NCI-H1105 (cell line): Measurements from ENCODE around the gene CAMK1D.
"Not testable (repeated sequence)": the region's sequence is repeated elsewhere in the genome, so short reads cannot be mapped to it uniquely, and the experiment has no call there.

Experiments used
- DNase-seq: peaks from one replicate; lab custom pipeline; 2025; lab: John Stamatoyannopoulos, UW

CAMK1D gene

DNA sequence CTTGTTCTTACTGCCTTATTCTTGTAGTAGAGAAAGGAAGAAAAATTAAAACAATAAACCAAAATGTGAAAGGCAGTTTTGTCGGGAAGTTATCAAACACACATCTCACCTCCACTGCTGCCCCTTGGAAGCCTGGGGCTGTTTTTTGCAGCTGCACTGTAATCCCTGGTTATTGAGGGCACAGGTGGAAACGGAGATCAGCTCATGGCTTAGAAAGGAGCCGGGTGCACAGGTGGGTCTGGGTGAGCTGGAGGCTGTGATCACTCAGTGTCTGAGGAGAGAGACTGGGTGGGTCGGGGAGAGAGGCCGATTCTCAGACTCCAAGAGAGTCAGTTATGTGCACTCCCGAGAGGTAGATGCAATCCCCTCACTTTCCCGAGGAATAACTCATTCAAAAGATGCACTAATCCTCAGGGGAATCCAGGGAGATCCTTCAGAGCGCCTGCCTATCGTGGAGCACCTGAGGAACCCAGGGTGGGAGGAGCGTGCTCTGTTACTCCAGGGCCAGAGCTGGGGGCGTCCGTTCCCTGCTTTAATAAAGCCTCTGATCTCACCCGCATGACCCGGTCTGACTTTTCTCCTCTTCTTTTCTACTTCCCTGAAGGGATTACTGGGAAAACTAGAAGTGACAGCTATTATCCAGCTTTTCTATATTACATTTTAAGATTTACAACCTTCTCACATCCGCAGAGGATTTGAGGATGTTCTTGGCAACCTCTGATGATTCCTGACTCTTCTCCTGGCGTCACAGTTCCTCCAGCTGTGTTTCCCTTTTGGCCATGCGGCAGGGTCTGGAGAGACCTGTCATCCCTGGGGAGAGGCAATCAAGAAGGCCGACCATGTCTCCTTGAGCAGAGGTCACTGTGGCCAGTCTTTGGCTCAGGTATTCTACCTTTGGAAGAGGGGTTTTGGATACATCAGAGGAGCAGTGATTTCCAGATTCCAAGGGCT, 82.1 kb downstream of the CAMK1D start:
- DNase-seq, result no peak

DNA sequence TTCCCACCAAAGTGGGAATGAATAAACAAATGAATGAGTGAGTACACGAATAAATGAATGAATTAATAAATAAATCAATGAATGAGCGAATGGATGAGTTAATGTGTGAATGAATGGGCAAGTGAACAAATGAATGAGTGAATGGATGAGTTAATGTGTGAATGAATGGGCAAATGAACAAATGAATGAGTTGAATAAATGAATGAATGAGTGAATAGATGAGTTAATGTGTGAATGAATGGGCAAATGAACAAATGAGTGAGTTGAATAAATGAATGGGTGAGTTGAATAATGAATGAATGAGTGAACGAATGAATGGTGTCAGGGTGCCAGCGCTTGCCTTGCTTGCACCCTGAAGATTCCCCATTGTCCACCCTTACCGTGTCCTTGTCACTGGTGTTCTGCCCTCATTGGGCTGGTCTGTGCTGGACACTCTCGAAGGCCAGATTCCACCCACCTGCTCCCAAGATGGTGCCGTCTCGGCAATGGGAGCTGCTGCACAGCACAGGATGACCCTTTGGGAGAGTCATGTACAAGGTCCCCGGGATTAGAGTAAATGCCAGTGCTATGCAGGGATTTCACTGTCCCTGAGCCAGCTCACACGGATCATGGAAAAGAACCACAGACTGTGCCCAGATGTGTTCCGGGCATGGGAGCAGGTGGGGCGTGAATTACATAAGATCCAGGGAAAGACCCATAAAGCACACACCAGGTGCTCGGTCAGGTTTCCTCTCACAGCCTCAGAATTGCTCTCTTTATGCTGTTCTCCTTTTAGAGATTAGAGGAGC, 83.2 kb downstream of the CAMK1D start:
- no peak for DNase-seq

DNA sequence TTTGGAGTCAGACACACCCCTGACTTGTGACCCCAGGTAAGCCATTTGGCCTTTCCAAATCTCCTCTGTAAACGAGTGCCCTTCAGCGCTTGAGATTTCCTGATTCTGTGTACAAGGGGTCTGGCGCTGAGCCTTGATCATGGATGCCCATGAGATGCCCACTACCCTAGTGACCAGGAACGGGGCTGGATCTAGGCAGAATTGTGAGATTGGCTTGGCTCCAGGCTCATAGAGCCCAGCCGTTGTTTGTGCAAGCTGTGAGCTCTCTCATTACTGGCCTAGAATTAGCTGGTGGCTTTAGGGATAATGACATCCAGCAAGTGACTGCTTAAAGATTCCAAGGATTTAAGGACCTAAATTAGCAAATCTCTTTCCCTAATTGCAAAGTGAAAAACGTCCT, 84.9 kb downstream of the CAMK1D start:
- DNase-seq, result peak; percentile 3

DNA sequence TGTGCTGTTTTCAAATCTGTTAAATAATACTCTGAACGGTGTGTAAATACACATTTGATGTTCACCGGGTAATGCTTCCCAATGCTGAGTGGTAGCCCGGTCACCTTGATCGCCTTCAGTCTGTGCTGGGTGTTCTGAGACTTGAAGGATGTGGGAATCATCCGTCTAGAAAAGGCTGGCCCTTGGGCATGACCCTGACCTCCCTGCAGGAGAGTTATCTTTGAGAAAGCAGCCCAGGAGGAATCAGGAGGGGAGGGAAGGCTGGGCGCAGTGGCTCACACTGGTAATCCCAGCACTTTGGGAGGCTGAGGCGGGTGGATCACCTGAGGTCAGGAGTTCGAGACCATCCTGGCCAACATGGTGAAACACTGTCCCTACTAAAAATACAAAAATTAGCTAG, 85.3 kb downstream of the CAMK1D start:
- DNase-seq, result not testable (repeated sequence)

DNA sequence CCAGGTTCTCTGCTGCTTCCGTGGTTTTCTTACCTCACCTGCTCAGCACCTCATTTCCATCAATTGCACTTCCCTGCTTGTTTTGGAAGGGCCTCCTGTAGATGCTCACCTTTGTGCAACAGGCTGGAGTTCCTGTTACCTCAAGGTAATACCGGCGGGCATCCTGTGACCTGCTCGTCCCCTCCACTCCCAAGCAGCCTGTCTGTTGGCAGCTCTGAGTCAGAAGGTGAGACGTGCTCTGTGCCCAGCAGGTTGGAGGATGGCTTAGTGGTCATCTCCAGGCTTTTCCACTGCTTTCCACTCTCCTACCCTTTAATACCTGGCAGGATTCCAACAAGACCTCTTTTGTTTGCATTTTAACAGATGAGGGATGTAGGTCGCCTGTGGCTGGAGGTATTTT, 86.0 kb downstream of the CAMK1D start:
- DNase-seq, result no peak

DNA sequence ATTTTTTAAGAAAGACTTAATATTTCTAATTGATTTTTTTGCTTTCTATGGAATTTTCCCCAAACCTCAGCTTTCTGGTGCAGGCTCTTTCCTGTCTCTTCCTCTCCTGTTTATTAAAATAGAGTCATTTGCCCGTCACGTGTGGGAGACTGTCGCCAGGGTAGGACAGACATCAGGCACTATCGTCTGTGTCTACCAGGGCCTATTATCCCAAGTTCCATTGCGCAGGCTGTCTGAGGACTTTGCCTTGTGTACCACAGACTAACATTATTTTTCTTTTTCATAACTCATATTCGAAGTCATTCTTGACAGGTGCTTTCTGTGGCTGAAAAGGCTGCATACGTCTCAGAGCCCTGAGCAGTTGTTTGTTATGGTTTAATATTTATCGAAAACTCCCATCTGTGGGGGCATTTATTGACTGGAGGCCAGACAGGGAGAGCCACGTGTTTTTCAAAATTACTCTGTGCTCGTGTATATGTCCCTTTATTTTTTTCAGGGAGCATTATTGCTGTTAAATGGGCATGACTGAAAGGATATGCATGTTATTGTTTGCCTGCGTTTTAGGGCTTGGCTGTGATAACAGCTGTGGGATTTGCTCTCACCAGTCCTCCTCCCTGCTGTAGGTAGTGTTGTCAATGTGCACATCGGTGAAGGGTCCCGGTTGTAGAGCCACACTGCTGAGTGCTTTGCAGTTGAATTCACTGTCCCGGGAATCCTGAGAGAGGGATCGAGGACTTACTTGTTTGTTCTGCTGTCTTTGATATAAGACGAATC, 89.8 kb downstream of the CAMK1D start:
- no peak for DNase-seq

DNA sequence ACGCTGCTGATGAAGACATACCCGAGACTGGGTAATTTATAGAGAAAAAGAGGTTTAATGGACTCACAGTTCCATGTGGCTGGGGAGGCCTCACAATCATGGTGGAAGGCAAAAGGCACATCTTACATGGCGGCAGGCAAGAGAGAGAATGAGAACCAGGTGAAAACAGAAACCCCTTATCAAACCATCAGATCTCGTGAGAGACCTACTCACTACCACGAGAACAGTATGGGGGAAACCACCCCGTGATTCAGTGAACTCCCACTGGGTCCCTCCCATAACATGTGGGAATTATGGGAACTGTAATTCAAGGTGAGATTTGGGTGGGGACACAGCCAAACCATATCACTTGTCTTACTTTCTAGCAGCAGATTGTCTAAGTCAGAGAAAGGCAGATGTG, 90.4 kb downstream of the CAMK1D start:
- DNase-seq, result not testable (repeated sequence)

DNA sequence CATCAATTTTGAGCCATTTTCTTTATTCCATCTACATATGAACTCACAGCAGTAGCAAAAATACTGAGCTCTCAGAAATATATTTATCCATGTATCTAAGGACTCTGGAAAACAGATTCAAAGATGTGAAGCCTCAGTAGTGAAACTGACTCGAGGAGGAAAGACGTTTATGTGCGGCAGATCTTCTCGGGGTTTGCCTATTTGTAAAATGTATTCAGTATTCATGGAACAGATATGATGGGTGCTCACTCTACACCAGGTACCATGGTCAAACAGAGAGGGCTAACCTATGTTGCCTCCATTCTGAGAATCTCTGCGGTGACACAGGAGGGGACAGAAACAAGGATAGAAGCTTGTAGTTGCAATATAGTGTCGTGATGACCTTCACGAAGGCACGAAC, 93.7 kb downstream of the CAMK1D start:
- no peak for DNase-seq

DNA sequence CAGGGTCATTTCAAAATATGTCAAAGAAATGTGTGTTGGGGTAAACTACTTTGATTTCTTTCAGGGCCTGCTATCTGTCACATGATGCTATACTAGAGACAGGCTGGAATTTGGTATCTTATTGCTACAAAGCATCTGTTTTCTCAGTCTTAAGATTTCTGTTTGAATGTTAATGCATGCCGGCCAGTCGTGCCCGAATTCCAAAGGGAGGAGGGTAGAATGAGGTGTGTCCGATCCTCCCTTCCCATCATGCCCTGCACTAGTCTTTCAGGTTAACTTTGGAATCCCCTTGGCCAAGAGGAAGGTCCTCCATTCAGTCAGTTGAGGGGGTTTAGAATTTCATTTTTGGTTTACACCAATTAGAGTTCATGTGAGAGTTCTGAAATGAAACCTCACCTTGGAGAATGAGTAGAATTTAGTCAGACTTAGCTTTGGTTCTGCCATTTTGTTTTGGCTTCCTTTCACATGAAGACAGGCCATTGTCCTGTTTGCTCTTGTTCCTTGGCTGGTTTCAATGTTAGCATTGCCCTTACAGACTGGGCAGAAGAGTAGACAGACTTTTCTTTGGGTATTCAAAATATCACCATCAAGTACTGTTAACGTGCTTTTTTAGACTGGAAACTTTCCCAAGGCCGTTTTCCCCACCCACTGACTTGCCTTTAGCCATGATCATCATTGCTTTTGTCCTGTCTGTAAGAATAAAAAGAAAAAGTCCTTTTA, 95.8 kb downstream of the CAMK1D start:
- DNase-seq, result no peak

DNA sequence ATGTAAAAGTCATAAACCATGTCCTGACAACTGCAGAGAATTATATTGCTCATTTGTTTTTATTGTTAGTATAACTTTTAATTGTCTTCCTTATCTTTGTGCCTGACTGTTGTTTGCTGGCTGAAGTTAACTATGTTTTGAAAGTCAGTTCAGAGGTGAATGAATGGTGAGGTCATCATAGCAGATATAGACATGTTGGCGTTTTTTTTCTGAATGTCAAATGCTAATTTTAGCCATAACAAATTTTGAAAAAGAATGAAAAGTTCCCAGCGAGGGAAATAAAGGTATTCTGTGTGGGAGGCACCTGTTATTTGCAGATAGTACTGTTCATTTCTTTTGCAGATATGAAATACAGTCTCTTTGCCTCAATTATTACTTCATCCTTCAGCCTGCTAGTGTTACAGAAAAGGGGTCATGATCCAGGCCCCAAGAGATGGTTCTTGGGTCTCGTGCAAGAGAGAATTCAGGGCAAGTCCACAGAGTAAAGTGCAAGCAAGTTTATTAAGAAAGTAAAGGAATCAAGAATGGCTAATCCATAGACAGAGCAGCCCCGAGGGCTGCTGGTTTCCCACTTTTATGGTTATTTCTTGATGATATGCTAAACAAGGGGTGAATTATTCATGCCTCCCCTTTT, 96.5 kb downstream of the CAMK1D start:
- no peak for DNase-seq

DNA sequence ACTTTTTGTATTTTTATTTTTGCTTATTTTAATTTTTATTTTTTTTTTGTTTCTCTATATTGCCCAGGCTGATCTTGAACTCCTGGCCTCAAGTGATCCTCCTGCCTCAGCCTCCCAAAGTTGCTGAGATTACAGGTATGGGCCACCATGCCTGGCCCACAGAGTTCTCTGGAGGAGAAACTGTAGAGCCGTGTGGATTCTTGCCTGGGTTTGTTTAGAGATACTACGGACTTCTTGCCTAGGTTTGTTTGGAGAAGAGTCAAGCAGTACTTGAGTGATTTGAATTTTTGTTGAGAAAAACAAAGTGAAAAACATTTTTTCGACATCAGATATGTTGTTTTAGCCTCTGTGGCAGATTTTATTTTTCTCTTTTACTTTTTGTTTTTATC, 99.0 kb downstream of the CAMK1D start:
- DNase-seq, result no peak

DNA sequence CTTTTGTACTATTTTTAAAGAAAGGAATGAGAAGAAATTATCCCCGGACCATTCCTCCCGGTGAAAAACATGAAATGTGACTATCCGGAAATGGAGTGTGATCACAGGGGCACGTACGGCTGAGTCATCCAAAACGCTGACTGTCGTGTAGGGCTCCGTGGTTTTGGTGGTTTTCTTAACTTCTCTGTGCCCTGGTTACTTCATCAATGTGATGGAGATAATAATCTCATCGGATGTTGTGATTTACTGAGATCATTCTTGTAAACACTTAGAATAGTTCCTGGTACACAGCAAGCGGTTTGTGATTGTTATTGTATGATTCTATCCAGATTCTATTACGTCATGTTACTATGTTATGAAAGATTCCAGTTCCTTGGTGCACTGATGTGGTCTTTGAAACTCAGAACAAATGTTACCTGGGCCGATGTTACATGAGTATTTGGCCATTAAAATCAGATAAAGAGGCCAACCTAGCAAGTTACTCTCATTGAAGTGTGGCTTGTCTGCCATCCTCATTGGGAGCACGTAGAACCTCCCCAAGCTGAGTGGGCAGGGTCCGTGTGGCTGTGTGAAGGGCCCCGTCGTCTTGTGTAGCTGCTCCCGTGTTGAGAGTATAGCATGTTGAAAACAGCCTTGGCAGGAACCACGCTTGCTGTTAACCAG, 99.5 kb downstream of the CAMK1D start:
- no peak for DNase-seq

DNA sequence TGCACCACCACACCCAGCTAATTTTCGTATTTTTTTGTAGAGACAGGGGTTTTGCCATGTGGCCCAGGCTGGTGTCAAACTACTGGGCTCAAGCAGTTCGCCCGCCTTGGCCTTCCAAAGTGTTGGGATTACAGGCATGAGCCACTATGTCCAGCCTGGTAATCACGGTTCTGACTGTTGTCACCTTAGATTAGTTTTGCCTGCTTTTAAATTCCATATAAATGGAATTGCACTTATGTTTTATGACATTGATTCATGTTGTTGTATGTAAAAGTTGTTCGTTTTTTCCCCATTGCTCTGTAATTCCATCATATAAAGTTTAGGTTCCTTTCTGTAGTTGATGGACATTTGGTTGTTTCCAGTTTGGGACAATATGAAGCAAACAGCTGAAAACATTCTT, 106.0 kb downstream of the CAMK1D start:
- DNase-seq, result no peak

DNA sequence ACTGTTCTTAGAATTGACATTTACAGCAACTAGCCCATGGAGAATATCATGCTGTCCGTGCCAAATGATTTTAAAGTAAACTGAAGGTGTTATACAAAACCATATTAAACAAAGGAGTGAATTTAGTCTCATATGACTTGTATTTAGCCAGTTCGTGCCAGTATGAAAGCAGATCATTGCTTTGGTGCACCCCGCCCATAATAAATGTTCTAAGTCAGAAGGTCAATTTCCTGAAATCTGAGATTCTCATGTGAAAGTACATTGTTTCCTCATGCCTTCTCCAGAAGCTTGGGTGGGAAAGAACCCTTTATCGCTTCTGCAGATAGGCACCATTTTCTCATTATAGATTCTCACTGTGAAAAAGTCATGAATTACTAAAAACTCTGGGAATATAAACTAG, 106.4 kb downstream of the CAMK1D start:
- no peak for DNase-seq

DNA sequence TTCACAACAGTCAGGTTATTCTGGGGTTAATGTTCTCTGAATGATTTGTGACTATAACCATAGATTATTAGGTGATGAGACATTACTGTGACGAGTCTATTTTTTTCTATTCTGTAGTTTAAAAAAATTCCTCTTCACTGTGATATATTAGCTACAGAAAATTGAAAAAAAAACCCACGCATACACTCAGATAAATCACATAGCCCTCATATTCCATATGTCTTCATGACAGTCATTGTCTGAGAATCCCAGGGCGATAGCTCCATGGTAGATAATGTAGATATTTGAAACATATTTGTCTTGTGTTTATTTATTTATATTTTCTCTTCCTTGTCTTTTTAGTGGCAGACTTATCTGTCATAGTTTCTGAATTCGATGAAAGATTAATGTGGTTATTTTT, 110.0 kb downstream of the CAMK1D start:
- DNase-seq, result no peak

DNA sequence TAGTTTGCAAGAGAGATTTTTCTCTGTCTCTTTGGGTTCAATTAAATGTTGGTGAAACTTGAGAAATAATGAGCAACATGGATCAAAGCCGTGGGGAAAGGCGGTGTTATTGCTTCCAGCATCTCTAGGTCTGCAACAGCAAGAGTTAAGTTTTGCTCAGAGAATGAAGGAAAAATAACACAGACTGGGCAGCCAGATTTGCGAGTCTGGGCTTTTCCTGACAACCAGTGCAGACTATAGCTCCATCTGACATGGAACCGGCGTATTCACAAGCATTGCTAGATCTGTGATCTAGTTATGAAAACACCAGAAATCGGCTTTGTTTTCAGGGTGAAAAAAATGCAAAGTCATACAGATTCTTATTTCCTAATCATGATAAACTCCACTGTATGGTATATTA, 110.4 kb downstream of the CAMK1D start:
- DNase-seq, result no peak

DNA sequence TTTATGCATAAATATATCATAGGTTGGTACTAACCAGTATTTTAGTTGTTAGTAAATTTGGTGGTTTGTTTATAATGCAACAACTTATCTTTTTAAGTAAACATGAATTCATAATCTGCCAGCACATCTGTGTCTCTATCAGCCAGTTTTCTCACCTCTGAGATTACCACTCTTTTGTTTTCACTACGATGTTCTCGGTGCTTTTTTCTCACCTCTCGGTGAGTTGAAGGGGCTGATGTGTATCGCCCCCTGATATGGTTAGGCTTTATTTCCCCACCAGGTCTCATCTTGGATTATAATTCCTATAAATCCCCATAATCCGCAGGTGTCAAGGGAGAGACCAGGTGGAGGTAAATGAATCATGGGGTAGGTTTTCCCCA, 114.1 kb downstream of the CAMK1D start:
- DNase-seq, result no peak

DNA sequence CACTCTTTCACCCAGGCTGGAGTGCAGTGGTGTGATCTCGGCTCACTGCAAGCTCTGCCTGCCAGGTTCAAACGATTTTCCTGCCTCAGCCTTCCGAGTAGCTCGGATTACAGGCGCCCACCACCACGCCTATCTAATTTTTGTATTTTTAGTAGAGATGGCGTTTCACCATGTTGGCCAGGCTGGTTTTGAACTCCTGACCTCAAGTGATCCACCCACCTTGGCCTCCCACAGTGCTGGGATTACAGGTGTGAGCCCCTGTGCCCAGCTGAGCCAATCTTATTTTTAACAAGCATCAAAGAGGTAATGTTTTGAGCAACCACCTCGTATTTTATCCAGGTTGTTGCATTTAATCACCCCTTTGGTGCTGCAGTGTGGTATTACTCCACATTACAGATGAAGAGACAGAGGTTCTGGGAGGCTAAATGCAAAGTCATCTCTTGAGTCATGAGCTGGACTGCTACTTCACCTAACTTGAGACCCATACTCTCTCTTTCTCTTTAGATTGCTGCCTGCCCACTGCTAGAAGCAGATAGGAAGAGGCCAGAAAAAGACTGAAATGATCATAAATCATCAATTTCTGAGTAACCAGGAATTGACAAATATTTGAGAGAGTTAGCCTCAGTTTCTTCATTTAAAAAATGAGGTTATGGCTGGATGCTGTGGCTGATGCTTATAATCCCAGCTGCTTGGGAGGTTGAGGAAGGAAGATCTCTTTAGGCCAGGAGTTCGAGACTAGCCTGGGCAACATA, 116.2 kb downstream of the CAMK1D start:
- no peak for DNase-seq

DNA sequence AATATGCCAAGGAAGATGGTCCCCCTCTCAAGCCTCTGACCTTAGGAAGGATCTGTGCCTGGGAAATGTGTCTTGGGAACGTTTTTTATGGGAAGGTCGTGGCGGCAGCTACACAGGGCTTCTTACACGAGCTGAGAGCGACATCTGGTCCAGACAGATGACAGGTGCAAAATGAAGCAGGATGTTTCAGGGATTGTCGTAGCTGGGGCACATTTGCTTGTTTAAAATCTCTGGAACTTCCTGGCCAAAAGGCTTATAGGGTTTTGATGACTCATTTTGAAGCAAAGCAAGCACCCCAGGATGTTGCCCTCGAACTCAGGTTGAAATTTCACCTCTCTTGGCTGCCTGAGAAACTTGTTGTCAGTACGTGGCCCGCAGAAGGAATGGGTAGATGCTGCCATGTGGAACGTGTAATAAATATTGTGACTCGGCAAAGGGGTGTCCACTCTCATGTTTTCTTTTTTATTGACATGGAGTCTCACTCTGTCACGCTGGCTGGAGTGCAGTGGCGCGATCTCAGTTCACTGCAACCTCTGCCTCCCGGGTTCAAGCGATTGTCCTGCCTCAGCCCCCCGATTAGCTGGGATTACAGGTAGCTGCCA, 117.5 kb downstream of the CAMK1D start:
- DNase-seq, result no peak

DNA sequence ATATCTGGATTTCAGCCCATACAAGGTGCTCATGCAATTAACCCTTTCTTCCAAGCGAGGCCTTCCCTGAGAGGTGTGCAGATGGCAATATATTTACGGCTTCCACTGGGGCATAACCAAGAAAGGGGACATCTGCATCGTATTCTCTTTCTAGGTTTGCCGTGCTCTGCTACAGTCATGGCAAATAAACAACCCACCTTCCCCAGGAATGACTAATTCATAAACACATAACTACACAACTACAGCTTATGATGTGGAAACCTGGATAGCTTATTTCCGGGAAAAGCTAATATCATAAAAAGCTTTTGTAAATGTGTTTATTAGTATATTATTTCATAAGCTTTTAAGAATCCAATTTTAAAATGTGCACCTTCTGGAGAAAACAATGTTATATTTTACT, 120.0 kb downstream of the CAMK1D start:
- no peak for DNase-seq
